Thyroid gland (tissue), 4 donors: ENCODE measurements around the gene ATP2C1. TPM values are rescaled to one million over a fixed set of nuclear protein-coding genes. Genes with fewer than 3 reads are reported as not detected.

Source experiments
- DNase-seq, 2 donors: peaks; one replicate each; pipeline ENCODE4 v3.0.0-alpha.2; 2019
- H3K27ac ChIP-seq, 3 donors: fragments of 200-600 bp; sonication (generic); 1 replicate in 2 of 3; 2 replicates in 1 of 3; pipeline ENCODE4 v1.5.1; 2016 to 2019; ENCODE audit warnings: mild to moderate bottlenecking in 1 of 3, moderate library complexity in 1 of 3
- H3K27me3 ChIP-seq: fragments of 200-600 bp; sonication (generic); one replicate; pipeline ENCODE4 v1.5.1; 2019
- H3K36me3 ChIP-seq, 2 donors: fragments of 200-600 bp; sonication (generic); one replicate each; pipeline ENCODE4 v1.5.1; 2016 to 2019
- H3K4me1 ChIP-seq, 2 donors: fragments of 200-600 bp; sonication (generic); one replicate each; pipeline ENCODE4 v1.5.1; 2017 to 2019
- H3K4me3 ChIP-seq, 3 donors: fragments of 200-600 bp; sonication (generic); replicated peaks in 1 of 3; 1 replicate in 2 of 3; 2 replicates in 1 of 3; pipeline ENCODE4 v1.5.1; 2016; ENCODE audit warnings: mild to moderate bottlenecking in 1 of 3
- H3K9me3 ChIP-seq: fragments of 200-600 bp; sonication (generic); one replicate; pipeline ENCODE4 v1.5.1; 2017
- CTCF ChIP-seq, 6 experiments: fragments of 200-600 bp in 3 of 6; fragments of 450-650 bp in 3 of 6; sonication (generic) in 3 of 6; IDR thresholded peaks; one replicate each; pipeline ENCODE4 v1.5.1; 2016 to 2019; ENCODE audit warnings: antibody characterized with exemption in 6 of 6, mild to moderate bottlenecking in 2 of 6, inconsistent platforms in 1 of 6, moderate library complexity in 1 of 6
- POLR2A ChIP-seq, 2 donors: fragments of 450-650 bp; IDR thresholded peaks; one replicate each; pipeline ENCODE4 v1.6.1; 2017; ENCODE audit warnings: antibody characterized with exemption in 2 of 2, mild to moderate bottlenecking in 2 of 2, moderate library complexity in 1 of 2
- WGBS, 2 donors: methylation state at CpG; one replicate each; pipeline ENCODE4 v1.1.5; 2017; 5-methylcytosine and 5-hydroxymethylcytosine counted together
- intact Hi-C: fragments of 100-400 bp; cut with DNase I; formaldehyde crosslinking; loops from one replicate; pipeline ENCODE4 v1.15.1; 2023
- total RNA-seq, 4 donors: library from RNA; depleted of rRNA; stranded (reverse); fragments of >200 nt; gene quantifications; one replicate each; pipeline ENCODE4 v1.2.3, GENCODE V29; 2016

ATP2C1 gene
- total RNA-seq, 4 donors from 2014 or later, result 58.9 to 89.2 (median 62.0) TPM

DNA sequence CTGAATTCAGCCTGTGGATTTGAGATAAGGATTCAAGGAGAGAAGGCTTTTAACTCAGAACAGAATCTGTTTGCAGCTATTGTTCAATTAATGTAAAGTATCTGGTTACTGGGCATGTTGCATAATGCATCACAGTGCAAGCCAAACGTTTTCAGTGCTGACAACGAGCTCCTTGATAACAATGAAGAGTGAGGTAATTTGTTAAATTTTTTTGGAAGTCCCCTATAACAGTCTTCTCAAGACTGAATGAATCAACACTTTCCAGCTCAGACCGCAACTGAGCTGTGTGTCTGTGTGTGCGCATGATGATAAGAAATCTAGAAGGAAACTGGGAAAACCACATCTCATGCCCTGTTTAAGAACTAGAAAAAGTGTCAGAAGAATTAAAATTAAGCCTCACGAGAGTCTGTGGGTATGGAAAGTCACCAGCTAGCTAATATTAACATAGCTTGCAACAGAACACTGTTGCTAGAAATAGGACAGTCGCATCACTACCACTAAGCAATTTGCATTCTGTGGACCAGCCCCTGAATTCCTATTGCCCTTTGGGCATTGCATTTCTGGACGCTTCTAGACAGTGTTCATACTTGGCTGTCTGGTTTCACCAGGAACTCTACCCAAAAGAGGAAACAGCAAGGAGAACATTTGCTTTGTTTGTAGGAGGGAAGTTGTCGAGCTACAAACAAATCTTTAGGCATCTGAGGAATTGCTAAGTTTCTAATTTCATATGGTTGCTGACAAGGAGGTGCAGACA, 43.7 kb upstream of the ATP2C1 start:
- H3K4me3 ChIP-seq, result no peak overlapping the region
- H3K36me3 ChIP-seq, result no peaks in the 10 kb centered on the region
- no peaks in the 10 kb centered on the region for H3K27me3 ChIP-seq
- no peak for DNase-seq
- H3K9me3 ChIP-seq, result no peaks in the 10 kb centered on the region
- intact Hi-C loops, result no loop called here
- H3K27ac ChIP-seq, result no peak overlapping the region
- TF ChIP-seq POLR2A (IDR thresholded peaks at IDR 0.05) (no peak), CTCF (IDR thresholded peaks at IDR 0.05) (no peak)
- WGBS, 2 donors, result 54% methylated on average over 8 of the region's 8 CpGs
- no peaks in the 10 kb centered on the region for H3K4me1 ChIP-seq

- no peak for DNase-seq
- no peak overlapping the region for H3K4me3 ChIP-seq
- WGBS, 2 donors, result 52 to 70% methylated on average over 7 of the region's 7 CpGs
- no peak for TF ChIP-seq POLR2A (IDR thresholded peaks at IDR 0.05)
- no peaks in the 10 kb centered on the region for H3K36me3 ChIP-seq
- H3K27me3 ChIP-seq, result no peaks in the 10 kb centered on the region
- intact Hi-C loops, result no loop called here
- H3K9me3 ChIP-seq, result no peaks in the 10 kb centered on the region
- H3K27ac ChIP-seq, result no peak overlapping the region
- H3K4me1 ChIP-seq, result no peaks in the 10 kb centered on the region
Observed at GRCh38 chr3:130850843-130851242, 43.0 kb upstream of the ATP2C1 start.

DNA sequence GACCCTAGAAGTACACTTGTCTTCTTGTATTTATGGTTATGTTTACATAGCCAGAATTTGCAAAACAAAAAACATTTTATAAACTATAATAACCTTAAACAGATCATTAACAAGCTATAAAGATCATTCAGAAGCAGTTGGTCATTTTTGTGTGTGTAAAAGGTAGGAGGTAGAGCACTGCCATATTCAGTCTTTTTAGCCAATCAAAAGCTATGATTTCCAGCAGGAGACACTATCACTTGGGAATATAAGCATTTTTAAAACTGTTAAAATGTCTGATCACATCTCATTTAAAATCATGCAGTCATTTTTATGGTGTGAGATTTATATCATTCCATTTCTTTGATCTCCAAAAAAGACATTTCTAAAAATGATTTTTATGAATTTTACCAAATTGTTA, 42.6 kb upstream of the ATP2C1 start:
- no peak overlapping the region for H3K4me3 ChIP-seq
- H3K9me3 ChIP-seq, result no peaks in the 10 kb centered on the region
- TF ChIP-seq POLR2A (IDR thresholded peaks at IDR 0.05), result no peak
- no peak for TF ChIP-seq CTCF (IDR thresholded peaks at IDR 0.05)
- no peak overlapping the region for H3K27ac ChIP-seq
- H3K36me3 ChIP-seq, result no peaks in the 10 kb centered on the region
- intact Hi-C loops, result no loop called here
- no peaks in the 10 kb centered on the region for H3K4me1 ChIP-seq
- no peaks in the 10 kb centered on the region for H3K27me3 ChIP-seq
- DNase-seq, result no peak

GRCh38 chr3:130853581-130853980, 40.3 kb upstream of the ATP2C1 start:
- WGBS, 2 donors, result 82 to 95% methylated on average over 2 of the region's 2 CpGs
- no peak for DNase-seq
- H3K27me3 ChIP-seq, result no peaks in the 10 kb centered on the region
- H3K36me3 ChIP-seq, result no peaks in the 10 kb centered on the region
- H3K9me3 ChIP-seq, result no peaks in the 10 kb centered on the region
- no peak for TF ChIP-seq POLR2A (IDR thresholded peaks at IDR 0.05)
- no peak for TF ChIP-seq CTCF (IDR thresholded peaks at IDR 0.05)
- no peak overlapping the region for H3K27ac ChIP-seq
- H3K4me1 ChIP-seq, result no peaks in the 10 kb centered on the region
- intact Hi-C loops, result no loop called here
- H3K4me3 ChIP-seq, result no peak overlapping the region

DNA sequence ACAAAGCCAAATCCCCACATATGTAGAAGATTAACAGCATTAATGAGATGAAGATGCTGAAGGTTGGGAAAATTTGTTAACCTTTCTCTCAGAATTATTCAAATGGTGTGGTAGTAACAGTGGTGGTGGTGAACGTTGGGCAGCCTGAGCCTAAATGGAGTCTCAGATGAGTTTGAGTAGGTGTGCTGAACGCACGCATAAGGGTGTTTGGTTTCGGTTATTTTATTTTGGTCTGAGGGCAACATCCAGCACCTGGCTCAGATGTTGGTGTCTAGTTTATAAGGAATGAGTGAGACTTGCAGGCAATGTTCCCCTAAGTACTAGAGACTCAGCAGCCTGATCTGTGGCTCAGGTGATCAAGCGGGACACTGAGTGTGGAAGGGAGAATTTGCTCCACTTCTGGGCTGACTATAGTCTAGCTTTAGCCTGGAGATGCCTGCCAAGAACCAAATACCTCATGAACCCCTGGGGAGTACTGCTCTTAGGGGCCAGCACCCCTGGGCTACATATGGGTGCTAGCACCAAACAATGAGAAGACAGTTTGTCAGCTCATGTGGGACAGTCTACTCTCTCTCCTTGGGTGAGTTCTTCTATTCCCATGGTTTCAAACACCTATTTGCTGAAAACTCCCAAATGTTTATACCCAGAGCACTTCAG, 39.5 kb upstream of the ATP2C1 start:
- intact Hi-C loops, result no loop called here
- DNase-seq, result no peak
- Histone ChIP-seq H3K9me3 (no peaks in the 10 kb centered on the region), H3K36me3 (no peaks in the 10 kb centered on the region), H3K4me1 (no peaks in the 10 kb centered on the region), H3K27me3 (no peaks in the 10 kb centered on the region), H3K4me3 (no peak overlapping the region), H3K27ac (no peak overlapping the region)
- TF ChIP-seq POLR2A (IDR thresholded peaks at IDR 0.05) (no peak), CTCF (IDR thresholded peaks at IDR 0.05) (no peak)
- 93% methylated on average over 5 of the region's 5 CpGs for WGBS, 2 donors
